ENCODE measurements around the gene RTN4RL2.

RTN4RL2 gene

DNA sequence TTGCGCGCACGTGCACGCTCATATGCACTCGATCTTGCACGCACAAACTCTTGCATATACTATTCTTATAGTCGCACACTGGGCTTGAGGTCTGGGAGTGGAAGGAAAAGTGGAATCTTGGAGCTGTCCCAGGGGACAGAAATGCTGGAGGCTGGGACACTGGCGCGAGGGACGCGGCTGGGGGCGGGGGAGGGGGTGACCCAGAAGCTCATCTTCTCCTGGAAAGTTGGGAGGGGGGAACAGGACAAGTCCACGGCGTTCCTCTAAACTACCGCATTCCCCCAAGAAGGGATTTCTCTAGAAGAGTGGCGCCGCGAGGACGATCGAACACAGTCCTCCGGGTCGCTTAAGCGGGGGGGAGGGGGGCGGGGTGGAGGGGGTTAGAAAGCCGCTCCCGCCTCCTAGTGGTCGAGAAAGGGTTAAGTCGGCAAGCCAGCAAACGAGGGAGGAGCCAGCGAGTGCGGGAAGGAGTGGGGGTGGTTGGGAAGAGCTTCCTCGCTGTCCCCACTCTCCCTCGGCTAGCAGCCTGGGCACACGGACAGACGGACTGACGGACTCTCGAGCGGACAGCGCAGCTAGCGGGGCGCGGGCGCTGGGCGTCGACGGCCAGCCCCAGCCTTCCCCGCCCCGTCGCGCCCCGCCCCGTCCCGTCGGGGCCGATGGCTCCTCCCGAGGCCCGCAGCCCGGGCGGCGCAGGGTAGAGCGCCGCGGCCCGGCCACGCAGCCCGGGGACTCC is at the start of gene RTN4RL2:
Gene RTN4RL2 (plus strand): TSS at position 507 of the 736 bp plus-strand sequence. CDS start 338 bp downstream, outside the sequence.
- no peak for FAIRE-seq

GRCh38 chr11:57413681-57414080 is 46.6 kb upstream of the RTN4RL2 start:
- FAIRE-seq: no peak

DNA sequence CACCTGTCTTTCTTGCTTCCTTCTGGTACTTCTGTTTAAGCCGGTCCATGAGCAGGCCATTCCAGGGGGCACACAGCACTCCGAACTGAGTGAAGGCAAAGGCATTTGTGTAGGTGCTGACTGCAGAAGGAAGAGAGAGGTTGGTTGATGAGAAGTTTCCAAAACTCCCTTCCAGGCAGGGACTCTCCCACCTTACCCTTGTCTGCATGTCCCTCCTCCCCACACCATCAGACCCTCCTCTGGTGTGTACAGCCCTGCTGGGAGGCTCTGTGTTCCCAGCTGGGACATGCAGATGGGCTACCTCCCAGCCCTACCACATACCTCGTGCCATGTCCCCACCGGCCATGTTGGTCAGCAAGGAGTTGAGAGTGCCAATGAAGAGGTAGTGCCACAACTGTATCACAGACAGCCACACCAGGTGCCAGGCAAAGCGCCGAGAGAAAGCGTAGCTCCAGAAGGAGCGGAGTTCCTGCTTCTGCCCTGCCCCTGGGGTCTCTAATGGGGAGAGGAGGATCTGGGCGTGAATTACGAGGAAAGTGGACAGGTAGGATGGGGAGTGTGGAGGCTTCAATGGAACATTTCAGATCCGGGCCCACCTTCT is 45.6 kb upstream of the RTN4RL2 start:
- no peak for FAIRE-seq

GRCh38 chr11:57416436-57416835 is 43.9 kb upstream of the RTN4RL2 start:
- no peak for FAIRE-seq

DNA sequence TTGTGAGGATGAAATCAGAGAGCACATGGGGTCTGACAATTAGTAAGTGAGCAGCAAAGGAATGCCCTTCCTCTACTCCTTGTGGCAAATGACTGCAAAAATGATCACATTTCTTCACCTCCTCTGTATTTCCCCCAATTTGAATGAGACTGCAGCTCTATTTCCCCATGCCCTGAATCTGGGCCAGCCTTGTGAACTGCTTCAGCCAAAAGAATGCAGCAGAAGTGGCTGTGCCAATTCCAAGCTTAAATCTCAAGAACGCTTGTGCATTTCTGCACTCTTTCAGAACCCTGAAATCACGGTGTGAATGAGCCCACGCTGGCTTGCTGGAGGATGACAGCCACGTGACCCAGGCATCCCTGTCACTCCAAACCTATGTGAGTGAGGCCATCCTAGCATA is 43.3 kb upstream of the RTN4RL2 start:
- FAIRE-seq: no peak

GRCh38 chr11:57418131-57418530 is 42.2 kb upstream of the RTN4RL2 start:
- no peak for FAIRE-seq

DNA sequence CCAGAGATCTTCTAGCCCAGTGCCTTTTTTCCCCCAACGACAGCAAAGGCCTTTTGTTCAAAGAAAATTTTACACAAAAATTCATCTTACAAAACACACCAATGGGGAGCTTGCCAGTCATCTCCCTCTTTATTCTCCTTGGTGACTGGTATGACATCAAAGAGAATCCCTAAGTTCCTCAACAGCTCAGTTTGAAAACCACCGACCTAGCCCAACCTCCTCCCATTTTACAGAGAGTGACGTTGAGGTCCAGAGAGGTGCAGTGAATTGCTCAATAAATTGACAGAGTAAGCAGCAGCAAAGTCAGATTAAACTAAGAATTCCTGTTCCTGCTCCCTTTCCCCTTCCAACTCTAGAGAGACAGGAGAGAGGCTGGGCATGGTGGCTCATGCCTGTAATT is 41.2 kb upstream of the RTN4RL2 start:
- FAIRE-seq: no peak

- no peak for FAIRE-seq
These were observed 39.3 kb upstream of the RTN4RL2 start for GRCh38 chr11:57421066-57421465.

GRCh38 chr11:57421805-57422204 is 38.5 kb upstream of the RTN4RL2 start:
- FAIRE-seq: no peak

DNA sequence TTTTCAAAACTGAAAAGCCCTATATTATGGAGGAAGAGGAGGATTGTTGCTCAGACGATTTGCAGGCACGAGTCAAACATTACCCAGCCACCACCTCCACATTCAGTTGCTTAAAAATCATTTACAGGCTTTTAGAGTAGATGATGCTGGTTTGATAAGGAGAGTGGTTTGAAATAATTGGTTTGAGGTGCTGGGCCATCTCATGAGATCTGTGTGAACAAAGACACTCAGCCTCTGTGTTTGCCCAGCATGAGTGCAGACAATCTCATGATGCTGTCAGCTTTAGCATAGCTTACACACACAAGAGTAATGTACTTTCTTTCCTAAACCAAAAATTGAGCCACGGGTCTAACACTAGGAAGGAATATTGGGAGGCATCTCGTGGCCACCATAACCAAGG is 37.7 kb upstream of the RTN4RL2 start:
- no peak for FAIRE-seq

- no peak for FAIRE-seq
These were observed 36.1 kb upstream of the RTN4RL2 start for GRCh38 chr11:57424137-57424791.

- FAIRE-seq: no peak
These were observed 35.4 kb upstream of the RTN4RL2 start for GRCh38 chr11:57424792-57425564.

- FAIRE-seq: no peak
These were observed 34.5 kb upstream of the RTN4RL2 start for GRCh38 chr11:57425565-57426438.

DNA sequence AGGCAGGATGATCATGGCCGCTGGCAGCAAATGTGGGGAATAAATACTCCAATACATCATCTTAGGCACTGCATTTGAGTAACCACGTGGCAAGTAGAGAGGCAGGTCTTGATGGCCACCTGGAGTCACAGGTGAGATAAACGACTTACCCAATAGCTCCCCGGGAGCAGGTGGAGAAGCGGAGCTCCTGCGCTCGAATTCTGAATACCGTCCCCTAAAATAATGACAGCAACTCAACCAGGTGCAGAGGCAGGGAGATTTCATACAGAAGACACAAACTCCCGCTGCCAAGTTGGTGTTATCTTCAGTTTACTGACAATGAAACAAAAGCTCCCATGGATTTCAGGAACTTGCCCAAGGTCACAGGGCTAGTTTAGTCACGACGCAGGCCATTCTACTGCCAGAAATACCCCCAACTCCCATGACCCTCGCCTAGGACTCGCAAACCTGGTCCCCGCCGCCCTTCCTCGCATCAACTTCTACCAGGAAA is 33.8 kb upstream of the RTN4RL2 start:
- FAIRE-seq: no peak

DNA sequence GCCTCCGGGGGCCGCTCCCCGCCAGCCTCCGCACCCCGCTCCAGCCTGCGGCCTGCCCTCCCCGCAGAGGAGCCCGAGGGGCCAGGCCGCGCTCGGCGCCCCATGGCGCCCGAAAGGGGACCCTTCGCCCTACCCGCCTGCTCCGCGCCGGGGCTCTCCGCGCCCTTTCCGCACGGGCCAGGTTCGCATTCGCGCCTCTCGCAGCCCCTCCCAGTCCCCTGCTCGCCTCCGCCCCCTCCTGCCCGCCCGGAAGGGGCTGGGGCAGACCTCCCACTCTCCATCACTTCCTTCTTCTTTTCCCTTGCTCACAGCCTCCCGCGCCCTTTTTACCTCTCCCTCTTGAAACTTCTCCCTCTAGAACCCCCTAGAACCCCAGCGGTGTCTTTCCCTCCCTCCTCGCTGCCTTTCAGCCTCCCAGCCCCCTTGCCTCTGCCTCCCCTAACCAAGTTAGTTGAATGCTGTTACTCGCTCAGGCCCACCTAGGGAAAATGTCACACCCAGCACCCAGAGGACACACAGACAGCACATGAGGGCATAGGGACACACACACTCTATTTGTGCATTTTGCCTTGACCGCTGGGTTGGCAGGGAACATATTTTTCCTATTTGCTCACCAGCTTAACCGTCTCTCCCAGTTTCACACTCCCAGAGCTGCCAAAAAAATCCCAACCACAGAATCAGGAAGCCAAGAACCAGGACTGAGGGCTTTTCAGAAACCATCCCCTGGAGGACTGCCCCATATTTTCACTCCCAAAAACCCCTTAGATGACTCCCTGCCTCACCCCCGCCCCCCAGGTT is 33.2 kb upstream of the RTN4RL2 start, which contains the start of gene SLC43A3:
Gene SLC43A3 (minus strand): TSS at position 193 of the 798 bp plus-strand sequence. CDS start 949 bp downstream, outside the sequence.
- no peak for FAIRE-seq

GRCh38 chr11:57427727-57428082 is 32.6 kb upstream of the RTN4RL2 start:
- FAIRE-seq: no peak

DNA sequence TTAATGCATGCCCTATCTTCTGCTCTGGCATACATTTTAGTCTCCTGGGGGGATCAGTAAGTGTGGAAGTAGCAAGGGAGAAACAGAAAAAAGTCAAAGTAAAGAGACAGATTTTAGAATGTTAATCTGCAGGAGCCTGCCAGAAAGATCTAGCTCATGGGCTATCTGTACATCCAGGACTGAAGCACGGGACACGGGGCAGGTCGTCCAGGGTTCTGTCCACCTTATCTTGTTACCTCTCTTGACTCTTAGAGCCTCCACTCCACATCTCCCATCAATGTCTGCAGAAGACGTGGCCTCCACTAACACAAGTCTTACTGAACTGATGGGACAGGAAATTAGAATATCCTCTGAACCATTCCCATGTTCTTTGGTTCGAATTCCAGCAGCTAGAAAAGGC is 31.7 kb upstream of the RTN4RL2 start:
- no peak for FAIRE-seq

DNA sequence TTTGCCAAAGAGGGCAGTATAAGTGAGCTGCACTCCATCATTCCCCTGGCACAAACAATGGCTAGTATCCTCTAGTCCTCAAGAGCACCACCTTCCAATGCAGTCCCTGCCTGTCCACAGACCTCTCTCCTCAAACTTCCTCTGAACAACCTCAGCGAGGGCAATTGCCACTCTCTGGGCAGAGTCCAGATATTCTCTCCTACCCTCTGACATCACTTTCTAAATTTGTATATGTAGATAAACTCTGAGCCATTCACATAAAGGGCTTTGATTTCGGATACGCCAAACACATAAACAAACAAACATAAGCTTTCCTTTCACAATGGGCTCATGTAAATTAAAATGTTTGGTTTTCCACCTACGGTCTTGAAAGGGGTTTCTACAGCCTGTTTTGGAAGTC is 30.4 kb upstream of the RTN4RL2 start:
- FAIRE-seq: no peak

DNA sequence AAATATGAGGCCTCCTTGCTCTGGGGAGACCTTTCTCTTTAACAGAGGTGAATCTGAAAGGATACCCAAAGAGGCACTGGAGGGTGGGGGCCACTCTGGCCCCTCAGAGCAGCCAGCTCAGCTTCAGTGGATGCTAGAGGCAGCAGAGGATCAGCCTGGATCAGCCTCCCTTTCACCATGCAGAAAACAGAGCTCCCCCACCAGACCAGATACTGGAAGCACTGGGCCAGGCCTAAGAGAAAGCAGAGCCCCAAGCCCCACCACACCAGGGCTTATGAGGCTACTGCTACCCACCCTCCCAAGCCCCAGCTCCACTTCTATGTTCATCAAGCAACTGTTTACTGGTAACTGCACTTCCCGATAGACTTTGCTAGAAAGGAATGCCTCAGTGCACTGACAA is 29.4 kb upstream of the RTN4RL2 start:
- FAIRE-seq: no peak

GRCh38 chr11:57432149-57432561 is 28.2 kb upstream of the RTN4RL2 start:
- FAIRE-seq: no peak

GRCh38 chr11:57432714-57433163 is 27.6 kb upstream of the RTN4RL2 start:
- no peak for FAIRE-seq
